ENCODE results near the gene SEMA7A.

SEMA7A gene

DNA sequence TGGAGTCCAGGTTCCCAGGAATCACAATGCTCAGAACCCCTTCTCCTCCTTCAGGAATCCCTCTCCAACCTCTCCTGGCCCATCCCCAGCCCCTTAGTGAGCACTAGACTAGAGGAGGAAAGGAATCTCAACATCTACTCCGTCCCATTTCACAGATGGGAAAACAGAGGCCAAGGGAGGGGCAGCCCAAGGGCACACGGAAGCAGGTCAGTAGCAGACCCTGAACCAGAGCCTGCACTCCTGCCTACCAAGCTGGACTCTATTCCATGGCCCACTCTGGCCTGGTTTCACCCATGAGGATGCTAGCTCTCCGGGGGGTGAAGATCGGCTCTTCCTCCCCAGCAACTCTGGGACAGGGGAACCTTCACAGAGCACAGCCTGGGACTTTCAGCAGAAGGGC is 14.3 kb downstream of the SEMA7A start:
- TF ChIP-seq, protein P1, sequence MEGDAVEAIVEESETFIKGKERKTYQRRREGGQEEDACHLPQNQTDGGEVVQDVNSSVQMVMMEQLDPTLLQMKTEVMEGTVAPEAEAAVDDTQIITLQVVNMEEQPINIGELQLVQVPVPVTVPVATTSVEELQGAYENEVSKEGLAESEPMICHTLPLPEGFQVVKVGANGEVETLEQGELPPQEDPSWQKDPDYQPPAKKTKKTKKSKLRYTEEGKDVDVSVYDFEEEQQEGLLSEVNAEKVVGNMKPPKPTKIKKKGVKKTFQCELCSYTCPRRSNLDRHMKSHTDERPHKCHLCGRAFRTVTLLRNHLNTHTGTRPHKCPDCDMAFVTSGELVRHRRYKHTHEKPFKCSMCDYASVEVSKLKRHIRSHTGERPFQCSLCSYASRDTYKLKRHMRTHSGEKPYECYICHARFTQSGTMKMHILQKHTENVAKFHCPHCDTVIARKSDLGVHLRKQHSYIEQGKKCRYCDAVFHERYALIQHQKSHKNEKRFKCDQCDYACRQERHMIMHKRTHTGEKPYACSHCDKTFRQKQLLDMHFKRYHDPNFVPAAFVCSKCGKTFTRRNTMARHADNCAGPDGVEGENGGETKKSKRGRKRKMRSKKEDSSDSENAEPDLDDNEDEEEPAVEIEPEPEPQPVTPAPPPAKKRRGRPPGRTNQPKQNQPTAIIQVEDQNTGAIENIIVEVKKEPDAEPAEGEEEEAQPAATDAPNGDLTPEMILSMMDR (IDR thresholded peaks at IDR 0.05; ENCODE audit: low read depth, low read length, missing control alignments): no peak
- DNase-seq (ENCODE audit: low read depth): no peak
- in situ Hi-C loops (cut with HindIII; ENCODE audit: low sequenced_read_pairs): no loop called here

DNA sequence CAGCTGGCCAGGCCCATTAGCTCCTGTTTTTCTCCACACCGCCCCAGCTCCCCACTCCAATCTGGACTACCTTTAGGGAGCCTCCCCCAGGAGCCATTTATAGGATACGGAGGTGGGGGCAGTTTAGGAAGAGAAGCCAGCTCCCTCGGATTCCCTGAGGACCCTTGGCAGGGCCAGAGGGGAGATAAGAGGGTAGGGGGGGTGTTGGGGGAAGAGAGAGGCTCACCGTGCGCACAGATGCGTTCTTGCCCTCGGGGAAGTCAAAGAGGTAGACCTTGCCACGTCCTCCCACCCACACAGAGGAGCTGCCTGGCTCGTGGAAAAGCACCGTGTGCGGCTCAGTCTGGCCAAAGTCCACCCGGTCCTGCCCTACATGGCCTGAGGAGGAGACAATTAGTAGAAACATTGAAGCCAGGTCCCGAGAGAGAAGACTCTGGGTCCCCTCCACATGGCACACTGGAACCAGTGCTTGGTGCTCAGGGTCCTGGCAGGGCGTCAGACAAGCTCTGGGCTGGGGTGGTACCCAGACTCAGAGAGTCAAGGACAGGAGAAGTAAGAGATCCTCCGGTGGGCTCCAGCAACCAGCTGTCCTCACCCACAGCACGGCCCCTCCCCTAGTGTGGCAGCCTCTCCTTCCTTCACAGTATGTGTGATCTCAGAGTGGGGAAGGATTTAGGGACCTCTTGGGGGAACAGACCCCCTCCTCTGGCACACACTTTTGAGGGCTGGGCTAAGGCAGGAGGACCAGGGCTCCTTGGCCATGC is 15.0 kb downstream of the SEMA7A start:
- H3K4me3 ChIP-seq (ENCODE audit: low read depth, low read length): no peak overlapping the region
- TF ChIP-seq, protein P1 (IDR thresholded peaks at IDR 0.05; ENCODE audit: low read depth, low read length, missing control alignments): no peak
- in situ Hi-C loops (cut with HindIII; ENCODE audit: low sequenced_read_pairs): no loop called here
- no peak for DNase-seq (ENCODE audit: low read depth)

More for the DNA sequence above, 14.3 kb downstream of the SEMA7A start:
- no peak overlapping the region for H3K4me3 ChIP-seq (ENCODE audit: low read depth, low read length)

DNA sequence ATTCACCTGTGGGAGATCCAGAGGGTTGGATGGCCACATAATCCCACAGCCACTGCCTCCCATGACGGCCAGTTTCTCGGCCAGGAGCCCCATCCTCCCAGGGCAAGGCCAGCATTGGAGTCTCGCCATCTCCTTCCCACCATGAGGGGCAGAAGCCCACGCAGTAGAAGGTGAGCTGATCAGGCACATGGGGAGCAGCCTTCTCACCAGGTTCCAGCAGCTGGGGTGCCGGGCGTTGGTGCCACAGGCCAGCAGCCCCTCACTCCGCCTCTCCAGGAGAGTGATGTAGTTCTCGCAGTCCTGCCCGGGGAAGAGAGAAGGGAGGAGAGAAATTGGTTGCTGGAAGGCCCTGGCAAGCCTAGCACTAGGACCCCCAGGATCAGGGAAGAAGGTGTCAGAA is 16.1 kb downstream of the SEMA7A start:
- TF ChIP-seq, protein P1 (IDR thresholded peaks at IDR 0.05; ENCODE audit: low read depth, low read length, missing control alignments): no peak
- in situ Hi-C loops (cut with HindIII; ENCODE audit: low sequenced_read_pairs): no loop called here
- no peak overlapping the region for H3K4me3 ChIP-seq (ENCODE audit: low read depth, low read length)
- DNase-seq (ENCODE audit: low read depth): no peak

DNA sequence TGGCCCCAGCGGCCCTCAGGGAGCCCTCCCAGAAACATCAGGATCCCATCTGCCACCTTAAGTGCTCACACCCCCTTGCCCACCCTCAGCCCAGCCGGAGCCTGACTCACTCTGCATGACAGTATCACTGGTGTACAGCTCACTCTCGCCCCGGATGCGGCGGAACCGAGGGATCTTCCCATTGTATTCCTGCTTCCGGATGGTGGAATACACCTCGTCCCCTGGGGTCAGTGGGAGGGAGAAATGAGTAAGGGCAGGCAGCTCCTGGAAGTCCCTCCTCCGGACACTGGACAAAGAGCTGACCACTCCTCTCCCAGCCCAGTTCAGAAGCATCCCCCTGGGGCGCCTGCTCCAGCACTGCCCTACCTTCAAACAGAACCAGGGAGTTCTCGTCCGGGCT is 16.5 kb downstream of the SEMA7A start:
- in situ Hi-C loops (cut with HindIII; ENCODE audit: low sequenced_read_pairs): no loop called here

DNA sequence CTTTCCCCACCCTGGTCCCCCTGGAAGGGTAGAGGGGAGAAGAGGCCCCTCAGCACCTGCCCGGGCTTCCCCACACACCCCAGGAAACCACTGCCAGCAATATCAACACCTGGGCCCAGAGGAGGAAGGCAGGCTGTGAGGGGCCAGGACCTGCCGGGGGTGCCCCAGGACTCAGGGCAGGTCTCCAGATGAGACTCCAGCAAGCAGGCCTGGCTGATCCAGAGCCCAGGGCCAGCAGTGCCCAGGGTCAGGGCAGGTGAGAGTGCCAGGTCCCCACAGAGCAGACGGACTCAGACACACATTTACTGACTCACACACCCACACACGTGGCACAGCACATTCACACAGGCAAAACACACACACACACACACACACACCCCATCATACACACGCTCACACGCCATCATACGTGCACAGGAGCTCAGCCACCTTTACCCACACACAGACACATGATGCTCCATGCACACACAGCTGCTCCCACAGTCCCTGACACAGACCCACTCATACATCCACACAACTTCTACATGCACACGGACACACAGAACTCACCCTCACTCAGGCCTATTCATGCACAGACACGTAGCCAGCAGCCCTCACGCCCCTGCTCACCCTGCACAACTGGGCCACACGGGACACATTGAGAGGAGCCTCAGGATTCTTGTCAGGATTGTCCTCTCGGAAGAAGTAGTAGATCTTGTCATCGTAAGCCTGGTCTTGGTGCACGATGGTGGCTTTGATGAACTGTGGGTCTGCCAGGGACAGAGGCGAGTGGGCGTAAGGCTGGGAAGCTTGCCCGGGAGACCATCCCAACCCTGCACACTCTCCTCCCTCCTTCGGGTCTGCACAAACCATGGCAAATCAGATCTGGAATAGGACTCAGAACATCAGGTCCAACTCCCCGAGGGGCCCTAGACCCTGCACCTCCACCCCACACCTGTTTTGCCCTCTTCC is 17.5 kb downstream of the SEMA7A start:
- in situ Hi-C loops (cut with HindIII; ENCODE audit: low sequenced_read_pairs): no loop called here

More for the DNA sequence above, 16.5 kb downstream of the SEMA7A start:
- TF ChIP-seq, protein P1 (IDR thresholded peaks at IDR 0.05; ENCODE audit: low read depth, low read length, missing control alignments): no peak
- H3K4me3 ChIP-seq (ENCODE audit: low read depth, low read length): no peak overlapping the region
- DNase-seq (ENCODE audit: low read depth): no peak

More for the DNA sequence above, 17.5 kb downstream of the SEMA7A start:
- TF ChIP-seq, protein P1 (IDR thresholded peaks at IDR 0.05; ENCODE audit: low read depth, low read length, missing control alignments): no peak
- no peak overlapping the region for H3K4me3 ChIP-seq (ENCODE audit: low read depth, low read length)
- DNase-seq (ENCODE audit: low read depth): no peak
